Measurements from ENCODE around the gene HOXB9. TPM values are rescaled to one million over a fixed set of nuclear protein-coding genes. Genes with fewer than 3 reads are reported as not detected.

Gene HOXB9
- total and polyA plus RNA-seq, 10 of the 15 experiments (the other 5 are each of a cell fraction or from before 2014, with no cell fraction given), result 0.01 to 0.49 (median 0.09) TPM; not detected in 5

- Histone ChIP-seq H3K36me3 (ENCODE audit: control insufficient read depth in 2 of 2, insufficient read depth in 2 of 2, low read length in 1 of 2) (no peaks in the 10 kb centered on the region), H3K27ac (ENCODE audit: control insufficient read depth, insufficient read depth) (no peak overlapping the region), H3K9me3 (replicated peaks; ENCODE audit: control insufficient read depth, insufficient read depth, low read length) (no peaks in the 10 kb centered on the region), H2AFZ (ENCODE audit: control insufficient read depth, low read depth, low read length) (no peak overlapping the region), H3K9ac (ENCODE audit: control insufficient read depth, insufficient read depth, low read length) (no peak overlapping the region), H3K79me2 (ENCODE audit: control insufficient read depth, insufficient read depth, low read length) (no peaks in the 10 kb centered on the region), H3K4me2 (ENCODE audit: control insufficient read depth, insufficient read depth) (no peak overlapping the region), H3K27me3 (replicated peaks in 1 of 2; ENCODE audit: control insufficient read depth in 2 of 2, insufficient read depth in 2 of 2, low read length in 1 of 2) (peaks cover 9% of the 10 kb centered on the region in 2 experiments), H3K4me1 (ENCODE audit: control insufficient read depth, insufficient read depth, low read length) (peaks cover 5% of the 10 kb centered on the region), H3K4me3 (no peak overlapping the region), H4K20me1 (ENCODE audit: control insufficient read depth, insufficient read depth) (no peaks in the 10 kb centered on the region)
- ChIA-PET SMC1A (ENCODE audit: uncharacterized antibody, unreplicated experiment) (interaction anchor here (0.6 to 1.3 kb wide), 2 partner anchors 12 to 1688 kb away, joined by 3 to 4 read pairs; no protein-coding TSS in a partner anchor), RAD21 (ENCODE audit: unreplicated experiment) (no interaction called here), CTCF (interaction anchor here (2.3 kb wide), 1 partner anchor 346 kb away, joined by 6 read pairs; no protein-coding TSS in a partner anchor), POLR2A (no interaction called here)
- intact Hi-C loops (cut with micrococcal nuclease; ENCODE audit: unreplicated experiment) (no loop called here), in situ Hi-C loops (cut with MboI) (no loop called here)
- BruUV-seq (replicated peaks), result no TSS peak
- DNase-seq (ENCODE audit: low read depth, low spot score) (no peak), FAIRE-seq (no peak), ATAC-seq (no peak)
- TF ChIP-seq EGR1 (IDR thresholded peaks at IDR 0.05; ENCODE audit: borderline replicate concordance in 1 of 2, low read depth in 2 of 2, low read length in 2 of 2) (no peak), SMAD1 (IDR thresholded peaks at IDR 0.05; ENCODE audit: low read depth, partially characterized antibody) (no peak), NR2F1 (conservative IDR thresholded peaks at IDR 0.05) (no peak), SUPT20H (IDR thresholded peaks at IDR 0.05; ENCODE audit: borderline replicate concordance, control insufficient read depth, low read depth, low read length) (no peak), WRNIP1 (IDR thresholded peaks at IDR 0.05; ENCODE audit: borderline replicate concordance, low read depth, low read length) (no peak), SREBF1 (IDR thresholded peaks at IDR 0.05; ENCODE audit: low read length) (no peak), E2F4 (IDR thresholded peaks at IDR 0.05; ENCODE audit: low read depth, low read length) (no peak), MTA2 (IDR thresholded peaks at IDR 0.05; ENCODE audit: low read depth) (no peak), TCF12 (IDR thresholded peaks at IDR 0.05; ENCODE audit: low read depth, low read length) (no peak), TBL1XR1 (IDR thresholded peaks at IDR 0.05; ENCODE audit: low read depth, low read length) (no peak), FOS (IDR thresholded peaks at IDR 0.05; ENCODE audit: borderline replicate concordance, extremely low read depth, insufficient read length) (no peak), BCL11A (IDR thresholded peaks at IDR 0.05; ENCODE audit: low read depth, low read length) (no peak), SMARCA5 (IDR thresholded peaks at IDR 0.05) (no peak)
- 87% methylated on average over 10 of the region's 10 CpGs for WGBS (ENCODE audit: insufficient coverage, insufficient replicate concordance, low lambda C conversion rate, missing lambda C conversion rate)
These were observed 20.7 kb downstream of the HOXB9 start for GRCh38 chr17:48605409-48605919.
